Measurements from ENCODE around the gene KRT33B. TPM values are rescaled to one million over a fixed set of nuclear protein-coding genes. Genes with fewer than 3 reads are reported as not detected.

KRT33B gene
- total and polyA plus RNA-seq, 2 of the 13 experiments (the other 11 are each of a cell fraction or from before 2014, with no cell fraction given): not detected

DNA sequence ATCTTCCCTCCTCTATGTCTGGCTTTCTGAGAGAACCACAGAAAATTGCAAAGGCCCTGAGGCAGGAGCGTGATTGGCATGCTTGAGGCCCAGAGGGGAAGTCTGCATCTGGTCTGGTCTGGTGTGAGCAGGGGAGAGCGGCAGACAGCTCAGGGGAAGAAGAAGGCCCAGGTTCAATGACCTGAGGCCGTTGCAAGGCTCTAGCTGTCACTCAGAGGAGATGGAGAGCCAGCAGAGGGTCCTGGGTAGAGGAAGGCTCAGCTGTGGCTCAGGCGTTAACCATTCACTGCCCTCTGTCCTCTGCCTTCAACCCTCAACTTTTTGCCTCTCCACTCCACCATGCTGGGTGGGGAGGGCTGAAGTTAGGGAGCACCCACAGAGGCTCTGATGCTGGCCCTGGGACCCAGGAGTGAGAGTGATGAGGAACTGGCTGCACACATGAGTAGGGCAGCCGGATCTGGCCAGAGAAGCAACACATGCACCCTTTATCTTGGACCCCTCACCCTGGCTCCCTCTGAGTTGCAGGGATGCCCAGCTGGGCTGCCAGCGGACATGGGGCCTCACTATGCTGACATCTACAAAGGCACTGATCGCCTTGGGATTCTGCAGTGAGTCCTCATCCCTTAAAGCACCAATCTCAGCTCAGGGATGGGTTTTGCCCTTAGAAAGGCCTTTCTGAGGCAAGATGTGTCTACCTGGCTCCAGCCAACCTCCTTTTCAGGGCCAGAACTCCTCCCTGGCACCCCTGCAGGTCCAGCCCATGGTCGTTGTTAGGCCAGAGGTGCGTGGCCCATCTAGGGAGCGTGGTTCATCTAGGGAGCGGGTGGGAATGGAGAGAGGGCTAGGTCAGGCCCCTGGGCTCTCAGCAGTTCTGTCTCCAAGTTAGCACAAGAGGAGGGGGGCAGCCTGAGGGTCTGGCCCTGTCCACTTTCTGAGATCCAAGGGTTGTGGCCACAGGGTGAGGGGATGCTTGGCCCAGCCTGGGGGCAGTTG lies 46.4 kb downstream of the KRT33B start:
- ChIA-PET POLR2A (no interaction called here), CTCF (ENCODE audit: low intra/inter-chr PET ratio, low total read pairs) (interaction anchor here (0.6 to 2.4 kb wide), 2 partner anchors 414 to 520 kb away, joined by 3 to 16 read pairs; no protein-coding TSS in a partner anchor)
- no peaks in the 10 kb centered on the region for H4K20me1 ChIP-seq (ENCODE audit: insufficient read depth, low read length)
- H2AFZ ChIP-seq (ENCODE audit: low read length): no peak overlapping the region
- H3K27me3 ChIP-seq (ENCODE audit: control insufficient read depth in 1 of 2, insufficient read depth in 2 of 2, low read length in 2 of 2): 0 out of 5 replicates have a peak, but pooled peaks cover 0 to 5% of the 10 kb centered on the region in 2 experiments
- H3K4me2 ChIP-seq (ENCODE audit: low read depth, low read length): no peak overlapping the region
- H3K9me3 ChIP-seq (ENCODE audit: low read length): peaks cover 10% of the 10 kb centered on the region; the same call in 1 of the 2 replicates
- in situ Hi-C loops (cut with HindIII; ENCODE audit: extremely low pct_ligation_motif_present, low pct_unique_long_range_greater_than_20kb): loop anchor here (5.0 kb wide), 2 partner anchors 416 to 466 kb away; no protein-coding TSS in a partner anchor
- H3K79me2 ChIP-seq (ENCODE audit: insufficient read depth, low read length): no peaks in the 10 kb centered on the region
- no peaks in the 10 kb centered on the region for H3K4me1 ChIP-seq (ENCODE audit: insufficient read depth, low read length)
- intact Hi-C loops (cut with micrococcal nuclease; ENCODE audit: unreplicated experiment): loop anchor here (1.0 to 5.0 kb wide), 2 partner anchors 414 to 466 kb away; no protein-coding TSS in a partner anchor
- no peak for DNase-seq (ENCODE audit: low spot score)
- no peak overlapping the region for H3K27ac ChIP-seq (ENCODE audit: extremely low read length, insufficient read depth, low read length)
- no peaks in the 10 kb centered on the region for H3K36me3 ChIP-seq (replicated peaks in 1 of 2; ENCODE audit: control insufficient read depth in 1 of 2, insufficient read depth in 2 of 2, low read length in 2 of 2)
- ATAC-seq: no peak
- no peak overlapping the region for H3K9ac ChIP-seq (ENCODE audit: insufficient read depth, low read depth, low read length)
- FAIRE-seq: no peak
- BruUV-seq (replicated peaks): no TSS peak
- WGBS (ENCODE audit: low lambda C conversion rate): 48% methylated on average over 11 of the region's 11 CpGs
- no peak overlapping the region for H3K4me3 ChIP-seq (replicated peaks in 1 of 3; ENCODE audit: insufficient read depth in 1 of 3, low read depth in 2 of 3, low read length in 3 of 3)
- TF ChIP-seq FOXO4 (CRISPR knock-in tag; conservative IDR thresholded peaks at IDR 0.05) (no peak), ZNF776 (CRISPR knock-in tag; IDR thresholded peaks at IDR 0.05) (no peak), ZNF501 (CRISPR knock-in tag; IDR thresholded peaks at IDR 0.05) (no peak), KLF16 (CRISPR knock-in tag; IDR thresholded peaks at IDR 0.05) (no peak), KIAA2018 (CRISPR knock-in tag; IDR thresholded peaks at IDR 0.05; ENCODE audit: borderline replicate concordance) (no peak), RFX1 (IDR thresholded peaks at IDR 0.05) (no peak)
- TF ChIP-seq, protein P1, sequence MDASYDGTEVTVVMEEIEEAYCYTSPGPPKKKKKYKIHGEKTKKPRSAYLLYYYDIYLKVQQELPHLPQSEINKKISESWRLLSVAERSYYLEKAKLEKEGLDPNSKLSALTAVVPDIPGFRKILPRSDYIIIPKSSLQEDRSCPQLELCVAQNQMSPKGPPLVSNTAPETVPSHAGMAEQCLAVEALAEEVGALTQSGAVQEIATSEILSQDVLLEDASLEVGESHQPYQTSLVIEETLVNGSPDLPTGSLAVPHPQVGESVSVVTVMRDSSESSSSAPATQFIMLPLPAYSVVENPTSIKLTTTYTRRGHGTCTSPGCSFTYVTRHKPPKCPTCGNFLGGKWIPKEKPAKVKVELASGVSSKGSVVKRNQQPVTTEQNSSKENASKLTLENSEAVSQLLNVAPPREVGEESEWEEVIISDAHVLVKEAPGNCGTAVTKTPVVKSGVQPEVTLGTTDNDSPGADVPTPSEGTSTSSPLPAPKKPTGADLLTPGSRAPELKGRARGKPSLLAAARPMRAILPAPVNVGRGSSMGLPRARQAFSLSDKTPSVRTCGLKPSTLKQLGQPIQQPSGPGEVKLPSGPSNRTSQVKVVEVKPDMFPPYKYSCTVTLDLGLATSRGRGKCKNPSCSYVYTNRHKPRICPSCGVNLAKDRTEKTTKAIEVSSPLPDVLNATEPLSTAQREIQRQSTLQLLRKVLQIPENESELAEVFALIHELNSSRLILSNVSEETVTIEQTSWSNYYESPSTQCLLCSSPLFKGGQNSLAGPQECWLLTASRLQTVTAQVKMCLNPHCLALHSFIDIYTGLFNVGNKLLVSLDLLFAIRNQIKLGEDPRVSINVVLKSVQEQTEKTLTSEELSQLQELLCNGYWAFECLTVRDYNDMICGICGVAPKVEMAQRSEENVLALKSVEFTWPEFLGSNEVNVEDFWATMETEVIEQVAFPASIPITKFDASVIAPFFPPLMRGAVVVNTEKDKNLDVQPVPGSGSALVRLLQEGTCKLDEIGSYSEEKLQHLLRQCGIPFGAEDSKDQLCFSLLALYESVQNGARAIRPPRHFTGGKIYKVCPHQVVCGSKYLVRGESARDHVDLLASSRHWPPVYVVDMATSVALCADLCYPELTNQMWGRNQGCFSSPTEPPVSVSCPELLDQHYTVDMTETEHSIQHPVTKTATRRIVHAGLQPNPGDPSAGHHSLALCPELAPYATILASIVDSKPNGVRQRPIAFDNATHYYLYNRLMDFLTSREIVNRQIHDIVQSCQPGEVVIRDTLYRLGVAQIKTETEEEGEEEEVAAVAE (CRISPR knock-in tag; IDR thresholded peaks at IDR 0.05; ENCODE audit: borderline replicate concordance): no peak
